Measurements from ENCODE around the gene ZNF335.

DNA sequence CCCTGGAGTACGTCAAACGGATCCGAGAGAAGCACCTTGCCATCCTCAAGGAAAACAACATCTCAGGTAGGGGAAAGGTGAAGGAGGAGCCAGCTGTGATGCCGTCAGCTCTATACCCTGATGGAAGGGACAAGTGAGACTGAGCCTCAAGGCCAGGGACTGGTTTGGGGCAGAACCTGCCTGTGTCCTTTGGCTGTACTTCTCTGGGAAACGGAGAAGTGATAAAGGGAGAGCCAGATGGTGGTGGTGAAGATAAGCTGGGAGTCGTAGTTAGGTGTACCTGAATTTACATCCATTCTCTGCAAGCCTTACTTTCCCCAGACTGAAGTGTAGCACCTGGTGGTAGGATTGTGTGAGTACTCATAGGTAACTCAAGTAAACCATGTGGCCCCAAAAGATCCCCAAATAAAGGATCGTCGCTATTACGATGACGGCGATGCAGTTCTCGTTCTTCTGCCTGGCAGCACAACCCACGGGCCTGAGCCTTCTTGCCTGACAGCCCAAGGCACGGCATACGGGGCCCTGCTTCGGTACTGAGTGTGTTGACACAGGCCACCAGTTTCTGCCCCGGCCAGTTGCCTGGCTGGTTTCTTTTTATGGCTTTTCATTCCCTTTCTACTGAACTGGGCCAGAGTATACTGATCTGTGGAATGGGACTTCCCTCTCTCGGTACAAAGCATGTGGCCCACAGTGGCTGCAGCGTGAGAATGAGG lies 26.9 kb downstream of the ZNF335 start:
- no peak for TF ChIP-seq TAF1 (IDR thresholded peaks at IDR 0.05; ENCODE audit: borderline replicate concordance, insufficient read depth, low read length)
- TF ChIP-seq POLR2AphosphoS5 (IDR thresholded peaks at IDR 0.05; ENCODE audit: low read depth, low read length): no peak
- TF ChIP-seq, protein P1, sequence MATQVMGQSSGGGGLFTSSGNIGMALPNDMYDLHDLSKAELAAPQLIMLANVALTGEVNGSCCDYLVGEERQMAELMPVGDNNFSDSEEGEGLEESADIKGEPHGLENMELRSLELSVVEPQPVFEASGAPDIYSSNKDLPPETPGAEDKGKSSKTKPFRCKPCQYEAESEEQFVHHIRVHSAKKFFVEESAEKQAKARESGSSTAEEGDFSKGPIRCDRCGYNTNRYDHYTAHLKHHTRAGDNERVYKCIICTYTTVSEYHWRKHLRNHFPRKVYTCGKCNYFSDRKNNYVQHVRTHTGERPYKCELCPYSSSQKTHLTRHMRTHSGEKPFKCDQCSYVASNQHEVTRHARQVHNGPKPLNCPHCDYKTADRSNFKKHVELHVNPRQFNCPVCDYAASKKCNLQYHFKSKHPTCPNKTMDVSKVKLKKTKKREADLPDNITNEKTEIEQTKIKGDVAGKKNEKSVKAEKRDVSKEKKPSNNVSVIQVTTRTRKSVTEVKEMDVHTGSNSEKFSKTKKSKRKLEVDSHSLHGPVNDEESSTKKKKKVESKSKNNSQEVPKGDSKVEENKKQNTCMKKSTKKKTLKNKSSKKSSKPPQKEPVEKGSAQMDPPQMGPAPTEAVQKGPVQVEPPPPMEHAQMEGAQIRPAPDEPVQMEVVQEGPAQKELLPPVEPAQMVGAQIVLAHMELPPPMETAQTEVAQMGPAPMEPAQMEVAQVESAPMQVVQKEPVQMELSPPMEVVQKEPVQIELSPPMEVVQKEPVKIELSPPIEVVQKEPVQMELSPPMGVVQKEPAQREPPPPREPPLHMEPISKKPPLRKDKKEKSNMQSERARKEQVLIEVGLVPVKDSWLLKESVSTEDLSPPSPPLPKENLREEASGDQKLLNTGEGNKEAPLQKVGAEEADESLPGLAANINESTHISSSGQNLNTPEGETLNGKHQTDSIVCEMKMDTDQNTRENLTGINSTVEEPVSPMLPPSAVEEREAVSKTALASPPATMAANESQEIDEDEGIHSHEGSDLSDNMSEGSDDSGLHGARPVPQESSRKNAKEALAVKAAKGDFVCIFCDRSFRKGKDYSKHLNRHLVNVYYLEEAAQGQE (IDR thresholded peaks at IDR 0.05; ENCODE audit: insufficient read depth in 1 of 2, low read depth in 2 of 2, low read length in 2 of 2): no peak
- TF ChIP-seq SIN3A (IDR thresholded peaks at IDR 0.05; ENCODE audit: borderline replicate concordance, insufficient read depth, low read length): no peak
